T47D (cell line): ENCODE results near the gene C19orf18.

ENCODE experiments used
- DNase-seq, 2 experiments: peaks; one replicate each; pipeline versions ENCODE4 v3.0.0 to v3.0.0-alpha.2; 2011 to 2012; ENCODE audit warnings: low read depth in 1 of 2, low spot score in 1 of 2
- JUND ChIP-seq: IDR thresholded peaks from 2 replicates; pipeline ENCODE4 v1.6.1; 2012; ENCODE audit warnings: low read depth
- in situ Hi-C: cut with HindIII; loops from 2 replicates; pipeline ENCODE4 v1.10.0; 2016; ENCODE audit warnings: low sequenced_read_pairs, low pct_unique_long_range_greater_than_20kb

C19orf18 gene

DNA sequence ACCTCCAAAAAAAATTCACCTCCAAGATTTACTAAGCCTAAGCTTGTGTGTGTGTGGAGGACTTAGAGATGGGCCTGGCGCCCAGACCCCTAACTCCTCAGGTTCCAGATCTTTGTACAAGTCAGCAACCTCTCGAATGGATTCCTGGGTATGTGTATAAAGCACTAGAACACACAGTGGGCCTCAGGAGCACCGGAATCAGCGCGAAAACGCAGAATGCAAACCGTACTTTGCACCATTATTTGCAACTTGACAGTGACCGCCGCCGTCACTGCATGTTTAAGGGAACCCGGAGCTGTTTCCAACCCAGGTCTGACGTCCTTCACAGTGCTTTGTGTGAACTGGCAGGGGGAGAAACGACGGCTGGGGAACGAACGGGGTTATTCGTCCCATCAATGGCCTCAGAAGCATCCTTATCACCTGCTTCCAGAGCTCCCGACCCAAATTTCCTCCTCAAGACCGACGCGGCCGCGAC lies 27.6 kb upstream of the C19orf18 start:
- in situ Hi-C loops = no loop called here
- peak in 1 of 2 experiments; percentile 12 for DNase-seq
- no peak for TF ChIP-seq JUND

DNA sequence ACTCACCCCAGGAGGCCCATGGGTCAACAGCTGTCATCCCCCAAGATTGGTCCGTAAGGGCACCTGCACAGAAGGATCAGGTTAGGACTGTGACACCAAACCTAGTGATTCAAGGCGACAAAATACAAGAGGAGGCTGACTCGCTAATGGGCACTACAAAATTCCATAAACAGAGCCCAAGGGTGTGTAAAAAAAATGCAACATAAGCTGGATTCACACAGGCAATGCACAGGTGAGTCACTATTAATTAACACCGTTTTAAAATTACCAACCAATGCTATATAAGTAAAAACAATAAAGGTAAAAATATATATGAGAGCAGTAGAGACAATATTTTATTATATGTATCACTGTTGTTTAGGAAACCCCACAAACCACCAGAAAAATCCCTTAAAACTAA lies 26.3 kb upstream of the C19orf18 start:
- no peak for DNase-seq
- no peak for TF ChIP-seq JUND
- in situ Hi-C loops = no loop called here

DNA sequence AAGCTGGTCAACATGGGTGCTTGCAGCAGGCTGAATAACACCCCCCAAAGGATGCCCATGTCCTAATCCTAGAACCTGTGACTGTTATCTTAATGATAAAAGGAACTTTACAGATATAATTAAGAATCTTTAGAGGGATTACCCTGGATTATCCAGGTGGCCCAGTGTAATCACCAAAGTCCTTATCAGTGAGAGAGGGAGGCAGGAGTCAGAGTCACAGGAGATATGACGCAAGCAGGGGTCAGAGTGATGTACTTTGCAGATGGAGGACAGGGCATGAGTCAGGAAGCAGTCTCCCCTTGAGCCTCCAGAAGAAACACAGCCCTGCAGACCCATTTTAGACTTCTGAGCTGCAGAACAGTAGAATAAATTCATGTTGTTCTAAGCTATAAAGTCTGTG lies 18.5 kb upstream of the C19orf18 start:
- no peak for TF ChIP-seq JUND
- in situ Hi-C loops = no loop called here

DNA sequence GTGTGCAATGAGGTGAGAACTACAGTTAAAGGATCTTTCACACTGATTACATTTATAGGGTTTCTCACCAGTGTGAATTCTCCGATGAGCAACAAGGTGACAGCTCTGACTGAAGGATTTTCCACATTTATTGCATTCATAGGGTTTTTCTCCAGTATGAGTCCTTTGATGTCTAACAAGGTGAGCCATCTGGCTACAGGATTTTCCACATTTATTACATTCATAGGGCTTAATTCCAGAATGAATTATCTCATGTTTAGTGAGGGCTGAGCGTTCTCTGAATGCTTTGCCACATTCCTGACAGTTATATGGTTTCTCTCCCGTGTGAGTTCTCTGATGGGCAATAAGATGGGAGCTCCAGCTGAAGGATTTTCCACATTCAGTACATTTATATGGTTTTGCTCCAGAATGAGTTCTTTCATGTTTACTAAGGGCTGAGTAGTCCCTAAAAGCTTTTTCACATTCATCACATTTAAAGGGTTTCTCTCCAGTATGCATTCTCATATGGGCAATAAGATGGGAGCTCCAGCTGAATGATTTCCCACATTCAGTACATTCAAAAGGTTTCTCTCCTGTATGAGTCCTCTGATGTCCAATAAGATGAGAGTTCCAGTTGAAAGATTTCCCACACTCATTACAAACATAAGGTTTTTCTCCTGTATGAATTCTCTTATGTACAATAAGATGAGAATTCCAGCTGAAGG lies 4.4 kb upstream of the C19orf18 start:
- in situ Hi-C loops = no loop called here
- no peak for TF ChIP-seq JUND
- peak in 1 of 2 experiments; percentile 5 for DNase-seq

More for the DNA sequence above, 18.5 kb upstream of the C19orf18 start:
- DNase-seq = no peak

GRCh38 chr19:57964761-57965160 lies 9.6 kb downstream of the C19orf18 start:
- in situ Hi-C loops = no loop called here
- no peak for DNase-seq
- no peak for TF ChIP-seq JUND

DNA sequence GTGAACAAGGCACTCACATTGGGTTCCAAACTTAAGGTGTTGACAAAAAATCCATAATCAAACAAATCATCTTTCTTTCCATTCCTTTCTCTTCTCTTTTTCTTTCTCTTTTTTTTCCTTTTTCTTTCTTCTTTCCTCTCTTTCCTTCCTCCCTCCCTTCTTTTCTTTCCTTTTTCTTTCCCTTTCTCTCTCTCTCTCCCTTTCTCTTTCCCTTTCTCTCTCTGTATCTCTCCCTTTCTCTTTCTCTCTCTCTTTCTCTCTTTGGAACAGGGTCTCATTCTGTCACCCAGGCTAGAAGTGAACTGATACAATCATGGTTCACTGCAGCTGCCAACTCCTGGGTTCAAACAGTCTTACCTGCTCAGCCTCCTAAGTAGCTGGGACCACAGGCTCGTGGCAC lies 12.5 kb downstream of the C19orf18 start:
- no peak for TF ChIP-seq JUND
- no peak for DNase-seq
- in situ Hi-C loops = no loop called here

DNA sequence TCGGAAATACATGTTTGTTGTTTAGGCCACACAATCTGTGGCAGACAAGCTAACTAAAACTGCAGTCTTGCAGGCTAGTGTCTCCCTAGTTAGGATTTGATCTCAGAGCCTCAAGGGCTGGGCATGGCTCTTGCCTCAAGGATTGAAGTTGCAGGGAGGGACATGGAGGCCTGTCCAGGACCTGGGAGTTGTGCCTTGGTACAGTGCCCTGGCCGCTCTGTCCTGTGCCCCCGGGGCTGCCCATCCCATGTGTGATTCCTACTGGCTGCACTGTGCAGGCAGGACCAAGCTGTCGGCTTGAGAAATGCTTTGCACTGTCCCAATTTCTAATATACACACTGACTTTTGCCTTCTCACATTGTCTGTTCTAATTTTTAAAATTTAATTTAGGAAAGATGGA lies 19.3 kb downstream of the C19orf18 start:
- in situ Hi-C loops = no loop called here
- TF ChIP-seq JUND = no peak
- DNase-seq = no peak

DNA sequence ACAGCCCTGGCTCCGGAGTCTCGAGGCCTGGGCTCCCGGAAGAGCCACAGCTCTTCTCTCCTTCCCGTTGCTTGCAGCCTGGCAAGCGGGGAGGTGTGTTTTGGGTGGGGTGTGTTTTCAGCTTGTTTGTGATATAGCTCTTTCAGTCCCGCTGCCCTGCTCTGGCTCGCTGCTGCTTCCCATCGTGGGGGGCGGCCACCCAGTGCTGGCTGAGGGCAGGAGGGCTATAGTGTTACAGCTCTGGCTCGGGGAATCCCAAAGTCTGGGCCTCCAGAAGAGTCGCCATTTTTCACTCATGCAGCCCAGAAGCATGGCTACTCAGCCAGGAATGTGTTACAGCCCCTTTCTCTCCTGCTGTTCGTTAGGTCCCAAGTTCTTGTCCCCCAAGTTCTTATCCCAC lies 24.6 kb downstream of the C19orf18 start:
- no peak for TF ChIP-seq JUND
- DNase-seq = no peak
- in situ Hi-C loops = no loop called here

- in situ Hi-C loops = no loop called here
- TF ChIP-seq JUND = no peak
- DNase-seq = no peak
Observed at GRCh38 chr19:57949296-57949695, 25.0 kb downstream of the C19orf18 start.

DNA sequence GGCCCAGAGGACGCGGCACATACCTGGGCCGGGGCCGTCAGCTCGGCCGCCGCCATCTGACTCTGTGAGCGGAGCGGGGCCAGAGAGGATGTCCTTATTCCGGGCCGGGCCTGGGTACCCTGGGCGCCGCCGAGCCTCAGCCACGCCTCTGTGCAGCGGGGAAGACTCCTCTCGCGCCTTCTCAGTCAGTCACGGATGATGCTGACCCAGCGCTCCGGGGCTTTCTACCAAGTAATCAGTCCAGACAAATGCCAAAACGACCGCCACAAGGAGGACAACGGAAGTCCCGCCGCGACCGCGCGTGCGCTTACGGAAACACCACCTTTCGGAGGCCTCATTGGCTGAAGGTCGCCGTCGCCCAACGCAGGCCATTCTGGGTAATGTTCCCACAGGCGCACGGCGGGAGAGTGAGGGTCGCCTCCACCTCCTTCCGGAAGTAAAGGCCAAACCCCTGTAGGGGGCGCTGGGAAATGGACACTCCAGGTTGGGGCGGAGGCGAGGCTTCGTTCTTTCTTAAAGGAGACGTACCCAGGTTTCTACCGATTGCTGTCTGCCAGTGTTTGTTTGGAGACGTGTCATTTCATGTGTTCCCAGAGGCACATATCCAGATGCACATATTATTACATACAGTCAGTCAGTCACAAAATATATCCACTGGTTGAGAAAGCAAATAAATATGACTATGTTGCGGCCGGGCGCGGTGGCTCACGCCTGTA lies 26.8 kb downstream of the C19orf18 start, which contains the start of gene ZNF256:
ZNF256 (minus strand) TSS at position 288 of the 716 bp plus-strand sequence; CDS start at position 56, 232 bp downstream.
- in situ Hi-C loops = no loop called here
- peak; percentile 84 to 97 for DNase-seq
- TF ChIP-seq JUND = no peak

- in situ Hi-C loops = no loop called here
- TF ChIP-seq JUND = no peak
- DNase-seq = no peak
Observed at GRCh38 chr19:57947088-57947418, 27.3 kb downstream of the C19orf18 start.

GRCh38 chr19:57946316-57946715 lies 28.0 kb downstream of the C19orf18 start:
- no peak for TF ChIP-seq JUND
- in situ Hi-C loops = no loop called here
- DNase-seq = no peak

GRCh38 chr19:57941593-57941992 lies 32.7 kb downstream of the C19orf18 start:
- DNase-seq = no peak
- in situ Hi-C loops = no loop called here
- TF ChIP-seq JUND = no peak
